MM.1S (cell line): ENCODE measurements around the gene SYTL5.

Experiments used
- EZH2 ChIP-seq: fragments of 300-600 bp; sonication (generic); optimal IDR thresholded peaks from 2 replicates; pipeline ENCODE3; 2017; ENCODE audit warnings: low read depth, mild to moderate bottlenecking, antibody characterized with exemption, low read length, mixed read lengths
- TF ChIP-seq, protein P1 (sequence below): fragments of 300-600 bp; sonication (generic); IDR thresholded peaks from 2 replicates; pipeline ENCODE4 v1.5.1; 2016; ENCODE audit warnings: antibody characterized with exemption, low read length, mixed read lengths

GRCh38 chrX:38105216-38105725 is 98.9 kb downstream of the SYTL5 start:
- TF ChIP-seq, protein P1, sequence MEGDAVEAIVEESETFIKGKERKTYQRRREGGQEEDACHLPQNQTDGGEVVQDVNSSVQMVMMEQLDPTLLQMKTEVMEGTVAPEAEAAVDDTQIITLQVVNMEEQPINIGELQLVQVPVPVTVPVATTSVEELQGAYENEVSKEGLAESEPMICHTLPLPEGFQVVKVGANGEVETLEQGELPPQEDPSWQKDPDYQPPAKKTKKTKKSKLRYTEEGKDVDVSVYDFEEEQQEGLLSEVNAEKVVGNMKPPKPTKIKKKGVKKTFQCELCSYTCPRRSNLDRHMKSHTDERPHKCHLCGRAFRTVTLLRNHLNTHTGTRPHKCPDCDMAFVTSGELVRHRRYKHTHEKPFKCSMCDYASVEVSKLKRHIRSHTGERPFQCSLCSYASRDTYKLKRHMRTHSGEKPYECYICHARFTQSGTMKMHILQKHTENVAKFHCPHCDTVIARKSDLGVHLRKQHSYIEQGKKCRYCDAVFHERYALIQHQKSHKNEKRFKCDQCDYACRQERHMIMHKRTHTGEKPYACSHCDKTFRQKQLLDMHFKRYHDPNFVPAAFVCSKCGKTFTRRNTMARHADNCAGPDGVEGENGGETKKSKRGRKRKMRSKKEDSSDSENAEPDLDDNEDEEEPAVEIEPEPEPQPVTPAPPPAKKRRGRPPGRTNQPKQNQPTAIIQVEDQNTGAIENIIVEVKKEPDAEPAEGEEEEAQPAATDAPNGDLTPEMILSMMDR, result no peak
- no peak for TF ChIP-seq EZH2
